Posterior vena cava (tissue), 2 donors: Measurements from ENCODE around the gene NTN5. TPM values are rescaled to one million over a fixed set of nuclear protein-coding genes. Genes with fewer than 3 reads are reported as not detected.

Experiments
- total RNA-seq, 2 donors: library from RNA; stranded (reverse); fragmentation: NEBNext Ultra II Directional; extraction: Animal tissue kit (Norgen Biotek cat#: 25700); gene quantifications; one replicate each; pipeline ENCODE4 v1.2.1, GENCODE V29; 2021
- donor health status: DM: yes; HTN: yes; CAD: no.
- donor health status: DM: yes; HTN: yes; CAD: no.

NTN5 gene
- total RNA-seq, 2 donors from 2014 or later: 0.28 to 0.38 TPM

Other genes starting within 250 kb of the NTN5 start
- gene GRWD1, start 227.0 kb downstream of the NTN5 start, total RNA-seq: 10 to 100 TPM; 21.1 to 24.2 TPM
- gene KCNJ14, start 217.4 kb downstream of the NTN5 start, total RNA-seq: under 1 TPM; 0.52 to 0.65 TPM
- gene CYTH2, start 203.6 kb downstream of the NTN5 start, total RNA-seq: 10 to 100 TPM; 34.1 to 49.2 TPM
- under 1 TPM; 0.19 to 0.57 TPM for gene LMTK3, start 161.2 kb downstream of the NTN5 start, total RNA-seq
- gene SULT2B1, start 120.8 kb downstream of the NTN5 start, total RNA-seq: under 1 TPM in 1 of 2 donors, not detected in 1; 0.60 TPM
- not detected for gene SPACA4, start 66.3 kb downstream of the NTN5 start, total RNA-seq
- not detected for gene FAM83E, start 57.9 kb downstream of the NTN5 start, total RNA-seq
- 100 to 1,000 TPM; 746 to 777 TPM for gene RPL18, start 53.8 kb downstream of the NTN5 start, total RNA-seq
- 10 to 100 TPM in 1 of 2 donors, 1 to 10 TPM in 1; 8.5 to 12.1 TPM for gene SPHK2, start 53.5 kb downstream of the NTN5 start, total RNA-seq
- 1 to 10 TPM; 1.8 to 3.6 TPM for gene DBP, start 35.6 kb downstream of the NTN5 start, total RNA-seq
- gene CA11, start 26.8 kb downstream of the NTN5 start, total RNA-seq: 1 to 10 TPM; 4.8 to 5.7 TPM
- gene FUT2, start 23.0 kb upstream of the NTN5 start, total RNA-seq: not detected
- gene MAMSTR, start 46.7 kb upstream of the NTN5 start, total RNA-seq: 1 to 10 TPM in 1 of 2 donors, under 1 TPM in 1; 0.90 to 1.1 TPM
- gene RASIP1, start 67.6 kb upstream of the NTN5 start, total RNA-seq: 10 to 100 TPM; 13.8 to 19.2 TPM
- gene IZUMO1, start 73.9 kb upstream of the NTN5 start, total RNA-seq: under 1 TPM; 0.52 to 0.56 TPM
- 1 to 10 TPM; 1.5 to 2.1 TPM for gene FUT1, start 79.6 kb upstream of the NTN5 start, total RNA-seq
- not detected for gene FGF21, start 82.5 kb upstream of the NTN5 start, total RNA-seq
- 10 to 100 TPM; 21.7 to 24.9 TPM for gene BCAT2, start 138.0 kb upstream of the NTN5 start, total RNA-seq
- gene HSD17B14, start 163.5 kb upstream of the NTN5 start, total RNA-seq: 1 to 10 TPM; 5.6 to 6.6 TPM
- 10 to 100 TPM; 91.0 to 91.2 TPM for gene PLEKHA4, start 195.6 kb upstream of the NTN5 start, total RNA-seq
- 100 to 1,000 TPM in 1 of 2 donors, 10 to 100 TPM in 1; 72.8 to 172 TPM for gene PPP1R15A, start 199.4 kb upstream of the NTN5 start, total RNA-seq
- 1 to 10 TPM in 1 of 2 donors, under 1 TPM in 1; 0.86 to 1.9 TPM for gene TULP2, start 225.7 kb upstream of the NTN5 start, total RNA-seq
- 100 to 1,000 TPM; 219 to 282 TPM for gene NUCB1, start 227.3 kb upstream of the NTN5 start, total RNA-seq